A673 (cell line): Measurements from ENCODE around the gene CFAP97D2.

Experiments
- EZH2 ChIP-seq: fragments of 200-600 bp; sonication (generic); IDR thresholded peaks from 2 replicates; pipeline ENCODE4 v1.6.1; 2017; ENCODE audit warnings: borderline replicate concordance, low read depth, mild to moderate bottlenecking, mixed read lengths, antibody characterized with exemption, low read length; ENCODE audit not compliant: poor library complexity, severe bottlenecking
- TF ChIP-seq, protein P1 (sequence below): fragments of 300-800, 200-600 bp; sonication (generic); conservative IDR thresholded peaks from 2 replicates; pipeline ENCODE4 v1.5.1; 2017; ENCODE audit warnings: low read depth, mild to moderate bottlenecking, antibody characterized with exemption, low read length, moderate library complexity, mixed read lengths

GRCh38 chr13:114164681-114165429 is 14.2 kb upstream of the CFAP97D2 start:
- TF ChIP-seq, protein P1, sequence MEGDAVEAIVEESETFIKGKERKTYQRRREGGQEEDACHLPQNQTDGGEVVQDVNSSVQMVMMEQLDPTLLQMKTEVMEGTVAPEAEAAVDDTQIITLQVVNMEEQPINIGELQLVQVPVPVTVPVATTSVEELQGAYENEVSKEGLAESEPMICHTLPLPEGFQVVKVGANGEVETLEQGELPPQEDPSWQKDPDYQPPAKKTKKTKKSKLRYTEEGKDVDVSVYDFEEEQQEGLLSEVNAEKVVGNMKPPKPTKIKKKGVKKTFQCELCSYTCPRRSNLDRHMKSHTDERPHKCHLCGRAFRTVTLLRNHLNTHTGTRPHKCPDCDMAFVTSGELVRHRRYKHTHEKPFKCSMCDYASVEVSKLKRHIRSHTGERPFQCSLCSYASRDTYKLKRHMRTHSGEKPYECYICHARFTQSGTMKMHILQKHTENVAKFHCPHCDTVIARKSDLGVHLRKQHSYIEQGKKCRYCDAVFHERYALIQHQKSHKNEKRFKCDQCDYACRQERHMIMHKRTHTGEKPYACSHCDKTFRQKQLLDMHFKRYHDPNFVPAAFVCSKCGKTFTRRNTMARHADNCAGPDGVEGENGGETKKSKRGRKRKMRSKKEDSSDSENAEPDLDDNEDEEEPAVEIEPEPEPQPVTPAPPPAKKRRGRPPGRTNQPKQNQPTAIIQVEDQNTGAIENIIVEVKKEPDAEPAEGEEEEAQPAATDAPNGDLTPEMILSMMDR = no peak
- no peak for TF ChIP-seq EZH2
